Prostate gland (tissue), 2 donors: Measurements from ENCODE around the gene AUTS2. TPM values are rescaled to one million over a fixed set of nuclear protein-coding genes. Genes with fewer than 3 reads are reported as not detected.

Experiments used
- DNase-seq: peaks from one replicate; pipeline ENCODE4 v3.0.0-alpha.2; 2019; ENCODE audit warnings: low spot score
- H3K27ac ChIP-seq, 2 donors: fragments of 200-600 bp; sonication (generic); 2 replicates each; pipeline ENCODE4 v1.5.1; 2017 to 2019
- H3K27me3 ChIP-seq: fragments of 200-600 bp; sonication (generic); replicated peaks from 2 replicates; pipeline ENCODE4 v1.5.1; 2019; ENCODE audit not compliant: insufficient read depth
- H3K36me3 ChIP-seq, 2 donors: fragments of 200-600 bp; sonication (generic); 1 replicate in 1 of 2; 2 replicates in 1 of 2; pipeline versions ENCODE4 v1.5.1 to v1.8.1; 2017 to 2019
- H3K4me1 ChIP-seq: fragments of 200-600 bp; sonication (generic); replicated peaks from 2 replicates; pipeline ENCODE4 v1.5.1; 2019
- H3K4me3 ChIP-seq, 2 donors: fragments of 200-600 bp; sonication (generic); 2 replicates each; pipeline ENCODE4 v1.5.1; 2017 to 2019
- H3K9me3 ChIP-seq: fragments of 200-600 bp; sonication (generic); 2 replicates; pipeline ENCODE4 v1.5.1; 2017
- CTCF ChIP-seq, 4 experiments: fragments of 200-600 bp in 2 of 4; fragments of 450-650 bp in 2 of 4; sonication (generic) in 2 of 4; IDR thresholded peaks; 1 replicate in 3 of 4; 2 replicates in 1 of 4; pipeline ENCODE4 v1.5.1; 2016 to 2019; ENCODE audit warnings: antibody characterized with exemption in 4 of 4, mild to moderate bottlenecking in 2 of 4, moderate library complexity in 2 of 4
- POLR2A ChIP-seq: fragments of 450-650 bp; IDR thresholded peaks from one replicate; pipeline ENCODE4 v1.6.1; 2016; ENCODE audit warnings: antibody characterized with exemption, mild to moderate bottlenecking
- POLR2AphosphoS5 ChIP-seq: sonication (generic); formaldehyde crosslinking; IDR thresholded peaks from one replicate; pipeline ENCODE4 v1.6.1; 2017; ENCODE audit warnings: antibody characterized with exemption
- WGBS: methylation state at CpG from one replicate; pipeline ENCODE4 v1.1.5; 2018; 5-methylcytosine and 5-hydroxymethylcytosine counted together
- intact Hi-C: fragments of 100-400 bp; cut with DNase I; formaldehyde crosslinking; loops from one replicate; pipeline ENCODE4 v1.14.2; 2022
- total RNA-seq, 2 donors: library from RNA; depleted of rRNA; stranded (reverse); fragments of >200 nt; gene quantifications; one replicate each; pipeline ENCODE4 v1.1.0, GENCODE V29; 2016

Gene AUTS2
- total RNA-seq, 2 donors from 2014 or later: 25.0 to 55.2 TPM

DNA sequence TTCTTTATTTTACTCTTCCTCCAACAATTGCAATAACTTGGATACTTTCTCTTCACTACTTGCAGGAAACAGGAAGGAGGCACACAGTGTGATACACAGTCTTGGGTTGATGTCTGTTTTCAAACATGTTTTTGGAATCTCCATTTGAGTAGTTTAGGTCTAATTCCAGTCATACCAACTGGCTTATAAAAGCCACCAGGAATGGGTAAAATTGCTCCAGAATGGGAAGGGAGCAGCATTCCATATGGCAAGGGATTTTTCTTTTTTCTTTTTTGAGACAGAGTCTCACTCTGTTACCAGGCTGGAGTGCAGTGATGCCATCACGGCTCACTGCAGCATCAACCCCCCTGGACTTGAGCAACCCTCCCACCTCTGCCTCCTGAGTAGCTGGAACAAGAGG lies 988.5 kb downstream of the AUTS2 start:
- intact Hi-C loops: no loop called here
- Histone ChIP-seq H3K36me3 (no peaks in the 10 kb centered on the region), H3K4me1 (no peaks in the 10 kb centered on the region), H3K27me3 (no peaks in the 10 kb centered on the region), H3K9me3 (no peaks in the 10 kb centered on the region), H3K4me3 (no peak overlapping the region), H3K27ac (no peak overlapping the region)
- 100% methylated on average over 1 of the region's 1 CpG for WGBS
- no peak for DNase-seq
- TF ChIP-seq POLR2AphosphoS5: no peak
- no peak for TF ChIP-seq CTCF (IDR thresholded peaks at IDR 0.05)
- TF ChIP-seq POLR2A: no peak

DNA sequence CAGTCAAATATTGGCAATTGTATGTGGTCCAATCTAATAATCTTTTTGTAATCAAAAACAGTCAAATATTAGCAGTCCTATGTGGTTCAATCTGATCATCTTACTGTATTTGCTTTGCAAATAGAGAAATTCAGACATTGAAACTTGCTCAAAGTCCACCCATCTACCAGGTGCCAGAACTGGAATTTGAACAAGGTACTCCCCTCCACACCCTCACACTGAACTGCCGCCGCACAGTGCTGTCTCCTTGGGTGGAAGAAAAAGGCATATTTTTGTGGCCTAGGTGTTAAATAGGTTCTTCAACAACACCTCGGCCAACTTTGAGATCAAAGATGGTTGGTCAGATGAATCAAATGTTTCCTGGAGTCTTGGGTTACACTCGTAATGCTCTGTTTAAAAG lies 989.5 kb downstream of the AUTS2 start:
- Histone ChIP-seq H3K36me3 (no peaks in the 10 kb centered on the region), H3K4me3 (no peak overlapping the region), H3K27ac (no peak overlapping the region), H3K4me1 (no peaks in the 10 kb centered on the region), H3K9me3 (no peaks in the 10 kb centered on the region), H3K27me3 (no peaks in the 10 kb centered on the region)
- no peak for DNase-seq
- WGBS: 46% methylated on average over 4 of the region's 4 CpGs
- TF ChIP-seq POLR2A (no peak), CTCF (IDR thresholded peaks at IDR 0.05) (no peak), POLR2AphosphoS5 (no peak)
- intact Hi-C loops: no loop called here

DNA sequence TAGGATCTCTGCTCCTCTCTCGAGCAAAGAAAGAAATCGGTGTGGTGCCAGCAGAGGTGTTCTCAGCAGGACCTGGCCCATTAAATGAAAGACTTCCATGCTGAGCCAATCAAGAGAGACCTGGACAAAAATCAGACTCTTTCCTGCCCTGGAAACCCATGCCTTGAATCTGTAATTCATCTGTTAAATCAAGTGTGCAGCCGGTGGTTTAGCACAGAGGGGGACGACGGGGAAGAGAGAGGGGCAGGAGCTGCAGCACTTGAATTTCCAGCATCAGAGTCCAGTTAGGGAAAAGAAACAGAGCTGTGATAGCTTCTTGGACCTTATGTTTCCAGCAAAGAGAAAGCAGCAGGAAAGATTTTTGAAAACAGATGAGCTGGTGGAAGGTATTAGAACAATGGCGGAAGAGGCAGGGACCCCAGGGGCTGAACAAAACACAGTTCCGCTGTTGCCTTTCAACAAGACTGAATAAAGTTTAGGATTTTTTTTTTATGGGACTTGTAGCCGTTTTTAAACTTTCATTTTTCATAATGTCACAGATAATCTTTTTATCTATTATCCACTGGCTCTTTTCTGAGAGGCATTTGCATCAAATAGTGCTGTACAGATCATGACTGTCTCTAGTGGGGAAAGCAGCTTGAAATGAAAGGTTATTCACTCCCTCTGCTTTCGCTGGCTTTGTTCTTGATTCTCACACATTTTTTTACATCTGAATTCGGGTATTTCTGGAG lies 990.1 kb downstream of the AUTS2 start:
- Histone ChIP-seq H3K9me3 (no peaks in the 10 kb centered on the region), H3K4me3 (no peak overlapping the region), H3K27me3 (no peaks in the 10 kb centered on the region), H3K4me1 (no peaks in the 10 kb centered on the region), H3K36me3 (no peaks in the 10 kb centered on the region), H3K27ac (no peak overlapping the region)
- TF ChIP-seq CTCF (IDR thresholded peaks at IDR 0.05) (no peak), POLR2A (no peak), POLR2AphosphoS5 (no peak)
- intact Hi-C loops: no loop called here
- WGBS: 67% methylated on average over 10 of the region's 10 CpGs
- DNase-seq: no peak

GRCh38 chr7:70589010-70589409 lies 990.7 kb downstream of the AUTS2 start:
- Histone ChIP-seq H3K9me3 (no peaks in the 10 kb centered on the region), H3K4me1 (no peaks in the 10 kb centered on the region), H3K27ac (no peak overlapping the region), H3K36me3 (no peaks in the 10 kb centered on the region), H3K4me3 (no peak overlapping the region), H3K27me3 (no peaks in the 10 kb centered on the region)
- DNase-seq: no peak
- WGBS: 94% methylated on average over 7 of the region's 7 CpGs
- intact Hi-C loops: no loop called here
- TF ChIP-seq POLR2A (no peak), CTCF (IDR thresholded peaks at IDR 0.05) (no peak), POLR2AphosphoS5 (no peak)

DNA sequence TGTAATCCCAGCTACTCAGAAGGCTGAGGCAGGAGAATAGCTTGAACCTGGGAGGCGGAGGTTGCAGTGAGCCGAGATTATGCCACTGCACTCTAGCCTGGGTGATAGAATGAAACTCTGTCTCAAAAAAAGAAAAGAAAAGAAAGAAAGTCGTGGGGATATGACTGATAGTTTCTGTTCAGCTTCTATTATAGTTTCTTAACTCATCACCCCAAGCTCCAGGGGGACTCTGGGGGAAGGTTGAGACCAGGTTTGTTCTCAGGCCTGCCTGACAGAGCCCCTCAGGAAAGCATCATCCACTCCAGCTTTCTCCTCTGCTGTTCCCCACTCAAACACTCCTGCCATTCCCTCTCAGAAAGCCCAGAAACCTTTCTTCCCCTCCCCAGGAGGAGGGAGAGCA lies 991.3 kb downstream of the AUTS2 start:
- WGBS: 91% methylated on average over 3 of the region's 3 CpGs
- Histone ChIP-seq H3K36me3 (no peaks in the 10 kb centered on the region), H3K27ac (no peak overlapping the region), H3K4me3 (no peak overlapping the region), H3K4me1 (no peaks in the 10 kb centered on the region), H3K27me3 (no peaks in the 10 kb centered on the region), H3K9me3 (no peaks in the 10 kb centered on the region)
- intact Hi-C loops: no loop called here
- no peak for TF ChIP-seq CTCF (IDR thresholded peaks at IDR 0.05)
- no peak for TF ChIP-seq POLR2A
- TF ChIP-seq POLR2AphosphoS5: no peak
- DNase-seq: no peak
